Measurements from ENCODE around the gene CPPED1. TPM values are rescaled to one million over a fixed set of nuclear protein-coding genes. Genes with fewer than 3 reads are reported as not detected.

Gene CPPED1
- total RNA-seq, 1 donor from 2014 or later: 9.7 TPM

DNA sequence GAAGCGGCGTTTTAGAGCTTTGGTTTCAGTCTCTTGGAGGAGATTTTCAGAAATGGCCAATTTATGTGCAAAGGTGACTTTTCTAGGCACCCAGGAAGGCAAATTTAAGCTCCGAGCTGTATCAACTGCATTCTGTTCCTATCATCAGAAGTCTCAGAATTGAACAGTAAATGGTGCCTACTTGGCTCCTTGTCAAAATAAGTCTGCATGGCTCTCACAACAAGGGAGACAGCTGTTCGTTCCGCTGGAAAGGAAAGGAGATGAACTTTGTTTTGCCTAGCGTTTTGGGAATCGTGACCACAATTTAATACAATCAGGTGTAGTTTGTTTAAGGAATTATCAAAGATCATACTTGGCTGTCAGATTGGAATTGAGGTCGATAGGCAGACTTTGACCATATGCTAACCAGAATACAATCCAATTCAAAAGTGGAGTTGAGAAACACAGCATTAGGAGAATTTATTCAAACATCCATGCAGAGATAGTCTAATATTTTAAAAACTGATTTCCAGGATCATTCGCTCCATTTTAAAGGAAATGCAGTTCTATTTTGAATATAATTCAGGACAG, 139.4 kb downstream of the CPPED1 start:
- no peaks in the 10 kb centered on the region for H3K79me2 ChIP-seq (ENCODE audit: low read depth)
- no peaks in the 10 kb centered on the region for H3K4me1 Mint-ChIP-seq
- H3K4me2 ChIP-seq: no peak overlapping the region
- H3K9me3 Mint-ChIP-seq: peaks cover 6% of the 10 kb centered on the region
- no peaks in the 10 kb centered on the region for H3F3A ChIP-seq (ENCODE audit: low read depth)
- peaks cover 14% of the 10 kb centered on the region for H4K20me1 ChIP-seq (ENCODE audit: low read depth)
- H3K9me3 ChIP-seq (ENCODE audit: low read depth): peaks cover 5% of the 10 kb centered on the region
- H3K36me3 Mint-ChIP-seq: no peaks in the 10 kb centered on the region
- H3K4me3 ChIP-seq: no peak overlapping the region
- H3K4me3 Mint-ChIP-seq: no peak overlapping the region
- H3K9ac ChIP-seq: no peak overlapping the region
- H3K27me3 Mint-ChIP-seq (ENCODE audit: insufficient read depth, low read depth): no peaks in the 10 kb centered on the region
- TF ChIP-seq EZH2 (IDR thresholded peaks at IDR 0.05): no peak
- TF ChIP-seq, protein P1, sequence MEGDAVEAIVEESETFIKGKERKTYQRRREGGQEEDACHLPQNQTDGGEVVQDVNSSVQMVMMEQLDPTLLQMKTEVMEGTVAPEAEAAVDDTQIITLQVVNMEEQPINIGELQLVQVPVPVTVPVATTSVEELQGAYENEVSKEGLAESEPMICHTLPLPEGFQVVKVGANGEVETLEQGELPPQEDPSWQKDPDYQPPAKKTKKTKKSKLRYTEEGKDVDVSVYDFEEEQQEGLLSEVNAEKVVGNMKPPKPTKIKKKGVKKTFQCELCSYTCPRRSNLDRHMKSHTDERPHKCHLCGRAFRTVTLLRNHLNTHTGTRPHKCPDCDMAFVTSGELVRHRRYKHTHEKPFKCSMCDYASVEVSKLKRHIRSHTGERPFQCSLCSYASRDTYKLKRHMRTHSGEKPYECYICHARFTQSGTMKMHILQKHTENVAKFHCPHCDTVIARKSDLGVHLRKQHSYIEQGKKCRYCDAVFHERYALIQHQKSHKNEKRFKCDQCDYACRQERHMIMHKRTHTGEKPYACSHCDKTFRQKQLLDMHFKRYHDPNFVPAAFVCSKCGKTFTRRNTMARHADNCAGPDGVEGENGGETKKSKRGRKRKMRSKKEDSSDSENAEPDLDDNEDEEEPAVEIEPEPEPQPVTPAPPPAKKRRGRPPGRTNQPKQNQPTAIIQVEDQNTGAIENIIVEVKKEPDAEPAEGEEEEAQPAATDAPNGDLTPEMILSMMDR (IDR thresholded peaks at IDR 0.05): no peak
- TF ChIP-seq EZH2phosphoT487 (IDR thresholded peaks at IDR 0.05): no peak
- no peak overlapping the region for H3K27ac ChIP-seq
- H3K36me3 ChIP-seq: no peaks in the 10 kb centered on the region
- H2AFZ ChIP-seq (replicated peaks): no peak overlapping the region
- H3K4me1 ChIP-seq: no peaks in the 10 kb centered on the region
- DNase-seq (ENCODE audit: low spot score): no peak
- H3K27me3 ChIP-seq: no peaks in the 10 kb centered on the region
- H3K27ac Mint-ChIP-seq: no peak overlapping the region

DNA sequence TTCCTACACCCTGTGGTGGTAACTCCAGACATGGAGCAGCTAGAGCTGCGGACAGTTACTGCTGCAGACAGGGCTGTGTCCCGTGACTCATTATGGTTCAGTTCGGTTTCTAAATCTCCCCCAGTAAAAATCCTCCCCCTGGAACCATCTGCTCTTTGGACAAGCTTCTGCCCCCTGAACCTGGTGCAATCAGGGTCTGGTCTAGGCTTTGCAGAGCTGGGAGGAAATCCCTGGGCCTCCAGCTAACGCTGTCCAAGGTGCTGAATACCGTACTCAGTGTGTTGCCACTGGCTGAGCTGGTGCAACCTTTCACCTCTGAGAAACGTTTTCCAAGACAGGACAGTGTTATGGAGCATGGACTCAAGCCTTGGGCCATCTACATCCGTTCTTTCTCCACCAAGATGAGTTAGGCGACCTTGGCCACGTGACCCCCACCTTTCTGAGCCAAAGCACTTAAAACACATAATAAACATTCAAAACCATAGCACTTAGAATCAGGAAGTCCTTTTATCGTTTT, 142.0 kb downstream of the CPPED1 start:
- no peaks in the 10 kb centered on the region for H3K9me3 ChIP-seq (ENCODE audit: low read depth)
- no peak overlapping the region for H3K4me2 ChIP-seq
- no peaks in the 10 kb centered on the region for H3K4me1 ChIP-seq
- DNase-seq (ENCODE audit: low spot score): peak; percentile 93
- no peak overlapping the region for H3K4me3 ChIP-seq
- Mint-ChIP-seq H3K27me3 (ENCODE audit: insufficient read depth, low read depth) (no peaks in the 10 kb centered on the region), H3K36me3 (no peaks in the 10 kb centered on the region), H3K9me3 (peaks cover 2% of the 10 kb centered on the region), H3K4me1 (no peaks in the 10 kb centered on the region), H3K27ac (no peak overlapping the region), H3K4me3 (no peak overlapping the region)
- H3K36me3 ChIP-seq: no peaks in the 10 kb centered on the region
- H3K9ac ChIP-seq: no peak overlapping the region
- H3K79me2 ChIP-seq (ENCODE audit: low read depth): no peaks in the 10 kb centered on the region
- H3K27me3 ChIP-seq: no peaks in the 10 kb centered on the region
- H4K20me1 ChIP-seq (ENCODE audit: low read depth): peaks cover 14% of the 10 kb centered on the region
- H3F3A ChIP-seq (ENCODE audit: low read depth): no peaks in the 10 kb centered on the region
- H2AFZ ChIP-seq (replicated peaks): no peak overlapping the region
- H3K27ac ChIP-seq: no peak overlapping the region
- TF ChIP-seq, protein P1 (IDR thresholded peaks at IDR 0.05): no peak
- no peak for TF ChIP-seq EZH2phosphoT487 (IDR thresholded peaks at IDR 0.05)
- TF ChIP-seq EZH2 (IDR thresholded peaks at IDR 0.05): no peak

- TF ChIP-seq EZH2phosphoT487 (IDR thresholded peaks at IDR 0.05): no peak
- TF ChIP-seq, protein P1 (IDR thresholded peaks at IDR 0.05): no peak
- no peak for TF ChIP-seq EZH2 (IDR thresholded peaks at IDR 0.05)
- Histone ChIP-seq H3K4me2 (no peak overlapping the region), H3K4me3 (no peak overlapping the region), H3K79me2 (ENCODE audit: low read depth) (no peaks in the 10 kb centered on the region), H3K4me1 (no peaks in the 10 kb centered on the region), H3K9ac (no peak overlapping the region), H4K20me1 (ENCODE audit: low read depth) (peaks cover 14% of the 10 kb centered on the region), H2AFZ (replicated peaks) (no peak overlapping the region), H3K27me3 (no peaks in the 10 kb centered on the region), H3F3A (ENCODE audit: low read depth) (no peaks in the 10 kb centered on the region), H3K27ac (no peak overlapping the region), H3K36me3 (no peaks in the 10 kb centered on the region), H3K9me3 (ENCODE audit: low read depth) (no peaks in the 10 kb centered on the region)
- Mint-ChIP-seq H3K9me3 (peaks cover 2% of the 10 kb centered on the region), H3K27me3 (ENCODE audit: insufficient read depth, low read depth) (peaks cover 2% of the 10 kb centered on the region), H3K27ac (no peak overlapping the region), H3K4me1 (peaks cover 2% of the 10 kb centered on the region), H3K4me3 (no peak overlapping the region), H3K36me3 (no peaks in the 10 kb centered on the region)
- no peak for DNase-seq (ENCODE audit: low spot score)
Observed at GRCh38 chr16:12659871-12660270, 143.8 kb downstream of the CPPED1 start.
